NCI-H345 (cell line): ENCODE results near the gene GGPS1.
"Not testable (repeated sequence)": the region's sequence is repeated elsewhere in the genome, so short reads cannot be mapped to it uniquely, and the experiment has no call there.

Experiments used
- DNase-seq: peaks from one replicate; lab custom pipeline; 2025; lab: John Stamatoyannopoulos, UW

GGPS1 gene

GRCh38 chr1:235304549-235305451, 23.6 kb upstream of the GGPS1 start:
- DNase-seq = no peak

GRCh38 chr1:235307158-235308124, 20.9 kb upstream of the GGPS1 start:
- no peak for DNase-seq

GRCh38 chr1:235309206-235309605, 19.2 kb upstream of the GGPS1 start:
- not testable (repeated sequence) for DNase-seq

GRCh38 chr1:235313262-235313661, 15.1 kb upstream of the GGPS1 start:
- no peak for DNase-seq

GRCh38 chr1:235313931-235314678, 14.3 kb upstream of the GGPS1 start:
- DNase-seq = no peak

- no peak for DNase-seq
Measured at GRCh38 chr1:235315173-235315572, 13.2 kb upstream of the GGPS1 start.

GRCh38 chr1:235315735-235316134, 12.6 kb upstream of the GGPS1 start:
- no peak for DNase-seq

GRCh38 chr1:235317168-235317567, 11.2 kb upstream of the GGPS1 start:
- DNase-seq = no peak

GRCh38 chr1:235319255-235319654, 9.1 kb upstream of the GGPS1 start:
- no peak for DNase-seq

- DNase-seq = no peak
Measured at GRCh38 chr1:235320521-235321179, 7.7 kb upstream of the GGPS1 start.

- no peak for DNase-seq
Measured at GRCh38 chr1:235324296-235324695, 4.1 kb upstream of the GGPS1 start.

- no peak for DNase-seq
Measured at GRCh38 chr1:235325139-235325538, 3.2 kb upstream of the GGPS1 start.

GRCh38 chr1:235325854-235326253, 2.5 kb upstream of the GGPS1 start:
- no peak for DNase-seq

GRCh38 chr1:235326719-235327558, 1.4 kb upstream of the GGPS1 start:
- peak; percentile 52 for DNase-seq

GRCh38 chr1:235327559-235328270, 655 bp upstream of the GGPS1 start, which contains the start of gene ARID4B:
Gene ARID4B (minus strand): TSS chr1:235328179. CDS start chr1:235326919, 1,260 bp downstream.
- DNase-seq = peak; percentile 38

- DNase-seq = no peak
Measured at GRCh38 chr1:235329139-235329902, 951 bp downstream of the GGPS1 start.

- DNase-seq = no peak
Measured at GRCh38 chr1:235330918-235331285, 2.5 kb downstream of the GGPS1 start.

- no peak for DNase-seq
Measured at GRCh38 chr1:235331401-235331800, 3.0 kb downstream of the GGPS1 start.

- no peak for DNase-seq
Measured at GRCh38 chr1:235336903-235337302, 8.5 kb downstream of the GGPS1 start.
